GM19023 (cell line): Measurements from ENCODE around the gene EIF3K.

Experiments
- ATAC-seq: cut with Tn5 transposase; IDR thresholded peaks from one replicate; pipeline ENCODE4 v1.9.1; 2021; ENCODE audit warnings: mild to moderate bottlenecking, moderate library complexity; ENCODE audit not compliant: unreplicated experiment

Gene EIF3K

DNA sequence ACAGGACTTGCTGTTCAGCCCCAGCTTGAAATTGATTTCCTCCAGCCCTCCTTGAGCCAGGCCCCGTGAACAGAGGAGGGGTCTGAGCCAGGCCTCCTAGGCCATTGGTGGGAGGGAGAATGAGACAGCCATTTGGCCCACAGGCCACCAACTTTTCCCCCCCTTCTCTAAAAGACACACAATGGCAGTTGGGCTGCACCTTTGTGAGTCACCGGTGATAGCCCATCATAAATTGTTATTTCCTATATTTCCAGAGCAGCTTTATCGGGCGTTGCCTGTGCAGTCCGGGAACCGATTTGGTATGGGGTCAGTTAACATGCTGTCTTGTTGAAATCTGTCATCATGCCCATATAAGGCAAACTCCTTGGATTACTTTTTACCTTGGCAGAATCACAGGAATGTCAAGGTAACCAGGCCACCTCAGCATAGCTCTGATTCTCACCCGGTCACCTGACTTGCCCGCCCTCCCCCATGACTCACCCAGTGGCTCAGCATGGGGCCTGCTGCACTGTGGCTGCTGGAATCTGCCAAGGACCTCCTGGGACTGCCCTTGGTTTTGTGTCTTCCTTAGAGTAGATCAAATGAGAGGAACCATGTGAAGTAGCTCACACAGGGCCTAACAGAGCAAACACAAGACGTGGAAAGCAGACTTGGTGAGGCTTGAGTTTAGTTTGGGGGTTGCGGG, 64.5 kb downstream of the EIF3K start:
- no peak for ATAC-seq

DNA sequence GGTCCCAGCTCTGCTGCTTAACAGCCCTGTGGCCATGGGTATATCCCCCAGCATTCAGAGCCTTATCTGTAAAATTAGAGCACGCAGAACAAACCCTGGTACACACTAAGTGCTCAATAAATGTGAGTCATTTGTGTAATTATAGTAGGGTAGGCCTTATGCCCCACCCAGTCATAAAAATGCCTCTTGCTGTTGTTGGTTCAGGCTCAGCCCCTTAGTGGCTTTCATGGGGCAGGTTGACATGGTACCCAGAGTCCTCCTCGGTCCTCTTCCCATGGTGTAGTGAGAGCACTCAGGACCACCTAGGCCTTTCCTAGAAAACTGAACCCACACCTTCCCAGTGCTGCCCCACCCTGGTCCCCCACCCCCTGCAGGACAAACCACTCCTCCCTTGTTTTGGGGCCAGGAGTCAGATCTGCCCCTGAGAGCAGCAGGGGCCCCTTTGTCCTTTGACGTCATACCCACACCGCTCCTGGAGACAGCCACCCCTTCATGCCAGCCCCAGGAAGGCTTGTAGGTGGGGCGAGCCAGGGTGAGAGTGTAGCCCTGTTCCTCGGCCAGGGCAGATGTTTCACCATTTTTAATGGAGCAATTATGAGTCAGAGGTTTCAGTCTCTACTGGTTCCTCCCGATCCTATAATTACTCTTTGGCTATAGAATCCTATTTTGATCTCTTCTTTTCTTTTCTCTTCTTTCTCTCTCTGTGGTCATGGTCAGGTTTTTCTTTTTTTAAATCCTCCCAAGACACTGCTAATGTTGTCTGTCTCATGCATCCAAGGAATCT, 65.3 kb downstream of the EIF3K start:
- no peak for ATAC-seq

DNA sequence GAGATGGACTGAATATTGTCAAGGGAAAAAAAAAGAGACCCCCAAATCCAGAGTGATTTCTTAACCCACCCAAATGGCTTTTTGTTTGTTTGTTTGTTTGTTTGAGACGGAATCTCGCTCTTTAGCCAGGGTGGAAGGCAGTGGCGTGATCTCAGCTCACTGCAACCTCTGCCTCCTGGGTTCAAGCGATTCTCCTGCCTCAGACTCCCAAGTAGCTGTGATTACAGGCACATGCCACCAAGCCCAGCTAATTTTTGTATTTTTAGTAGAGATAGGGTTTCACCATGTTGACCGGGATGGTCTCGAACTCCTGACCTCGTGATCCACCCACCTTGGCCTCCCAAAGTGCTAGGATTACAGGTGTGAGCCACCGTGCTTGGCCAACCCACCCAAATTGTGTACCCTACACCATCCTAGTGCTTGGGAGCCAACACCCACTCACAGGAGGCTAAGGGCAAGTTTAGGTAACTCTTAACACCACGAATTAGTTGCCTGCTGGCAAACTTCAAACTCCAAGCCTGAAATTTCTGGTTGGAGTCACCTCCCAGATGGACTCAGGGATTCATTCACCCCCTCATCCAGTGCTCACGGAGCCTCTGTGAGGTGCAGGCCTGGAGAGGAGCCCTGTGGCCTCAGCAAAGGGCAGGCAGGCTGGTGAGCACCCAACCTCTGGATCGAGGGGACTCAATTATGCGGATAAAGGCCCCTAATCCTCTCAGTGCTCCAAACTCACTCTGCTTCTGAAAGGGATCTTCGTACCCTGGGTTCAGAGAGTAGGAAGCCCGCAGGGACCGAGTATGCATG, 66.1 kb downstream of the EIF3K start:
- ATAC-seq, result no peak

DNA sequence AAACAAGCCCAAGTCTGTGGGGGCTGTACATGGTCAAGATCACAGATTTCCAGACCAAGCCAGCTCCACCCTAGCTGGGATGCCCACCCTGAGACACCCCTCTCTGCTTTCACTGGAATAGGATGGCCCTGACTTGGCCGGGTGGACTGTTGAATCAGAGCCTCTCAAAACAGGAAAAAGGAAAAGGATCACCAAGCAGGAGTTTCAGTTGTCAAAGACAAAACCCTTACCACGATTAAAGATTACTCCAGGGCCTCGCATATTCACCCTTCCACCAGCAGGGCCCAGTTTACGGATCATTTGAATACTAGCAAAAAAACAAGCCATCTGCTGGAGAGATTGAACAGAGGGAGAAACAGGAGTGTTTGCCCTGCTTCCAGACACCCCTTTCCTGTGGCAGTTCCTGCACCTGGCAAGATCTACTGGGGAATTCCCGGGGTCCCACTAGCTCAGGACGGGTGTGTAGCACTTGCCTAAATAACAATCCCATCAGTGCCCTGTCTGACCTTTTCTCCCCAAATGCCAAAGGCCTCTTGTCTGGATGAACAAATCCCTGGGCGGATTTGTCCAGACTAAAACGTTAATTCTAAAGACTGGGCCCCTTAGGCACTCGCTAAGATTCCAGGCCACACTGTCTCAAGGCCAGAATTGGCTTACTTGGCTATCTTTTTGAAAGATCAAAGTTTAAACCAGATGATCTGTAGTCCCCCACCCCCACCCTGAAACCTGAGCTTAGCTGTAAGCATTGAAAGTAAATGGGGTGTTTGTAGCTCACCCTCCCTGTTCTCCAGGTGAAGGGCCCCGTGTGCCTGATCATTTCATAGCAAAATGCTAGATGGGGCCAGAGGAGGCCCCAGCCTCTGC, 66.9 kb downstream of the EIF3K start:
- ATAC-seq, result no peak

DNA sequence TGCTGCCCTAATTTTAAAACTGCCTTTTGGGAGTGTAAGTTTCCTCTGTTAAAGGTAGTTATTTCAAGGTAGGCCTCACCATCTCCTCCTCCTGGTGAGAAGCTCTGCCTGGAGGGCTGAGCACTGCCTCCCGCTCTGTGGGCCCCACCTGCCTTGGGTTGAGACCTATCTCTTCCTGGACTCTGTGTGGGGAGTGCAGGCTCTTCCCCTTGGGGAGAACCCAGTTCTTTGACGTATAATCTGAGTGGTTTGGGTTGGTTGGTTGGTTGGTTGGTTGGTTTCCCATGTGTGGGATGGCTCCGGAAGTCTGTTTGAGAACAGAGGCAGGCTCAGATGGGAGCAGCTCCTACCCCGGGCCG, 67.5 kb downstream of the EIF3K start:
- ATAC-seq, result no peak
